Stomach (tissue), 4 donors: ENCODE results near the gene TLE2.

Experiments
- CTCF ChIP-seq, 7 experiments: fragments of 450-650 bp in 4 of 7; fragments of 200-600 bp in 3 of 7; sonication (generic) in 3 of 7; IDR thresholded peaks; one replicate each; pipeline ENCODE4 v1.5.1; 2016 to 2019; ENCODE audit warnings: antibody characterized with exemption in 7 of 7, control low read depth in 2 of 7, mild to moderate bottlenecking in 1 of 7
- POLR2AphosphoS5 ChIP-seq, 3 donors: sonication (generic); formaldehyde crosslinking; IDR thresholded peaks; one replicate each; pipeline ENCODE4 v1.6.1; 2016; ENCODE audit warnings: antibody characterized with exemption in 3 of 3

GRCh38 chr19:3024870-3025548 is 4.1 kb downstream of the TLE2 start:
- TF ChIP-seq CTCF (IDR thresholded peaks at IDR 0.05) (no peak), POLR2AphosphoS5 (IDR thresholded peaks at IDR 0.05) (no peak)
